ENCODE data around the gene FOXL3. TPM values are rescaled to one million over a fixed set of nuclear protein-coding genes. Genes with fewer than 3 reads are reported as not detected.

The FOXL3 gene
- total RNA-seq, 1 experiment from 2014 or later = not detected

- Histone ChIP-seq H2BK20ac (ENCODE audit: low read depth, low read length, poor library complexity, severe bottlenecking) (no peak overlapping the region), H2BK120ac (ENCODE audit: low read depth, low read length, poor library complexity, severe bottlenecking) (no peak overlapping the region), H4K8ac (replicated peaks; ENCODE audit: insufficient read length, low read depth, low read length) (no peak overlapping the region), H3K14ac (ENCODE audit: insufficient read depth, low read length) (no peak overlapping the region), H2BK12ac (ENCODE audit: insufficient read length, low read depth, low read length) (no peak overlapping the region), H4K20me1 (ENCODE audit: control insufficient read depth, insufficient read depth, insufficient read length) (no peaks in the 10 kb centered on the region), H4K91ac (ENCODE audit: insufficient read length, low read depth, low read length) (no peak overlapping the region), H3K4me2 (ENCODE audit: insufficient read depth, insufficient read length, low read length) (no peak overlapping the region), H2AFZ (ENCODE audit: low read length) (no peak overlapping the region), H3K79me1 (ENCODE audit: insufficient read depth, low read depth, low read length, poor library complexity, severe bottlenecking) (no peaks in the 10 kb centered on the region), H3K56ac (ENCODE audit: insufficient read length, low read depth, low read length) (no peak overlapping the region), H3K4ac (ENCODE audit: low read depth, low read length) (no peak overlapping the region), H3K18ac (ENCODE audit: insufficient read length, low read depth, low read length) (no peak overlapping the region), H3K9ac (ENCODE audit: extremely low read depth, insufficient read length, low read length) (no peak overlapping the region), H4K5ac (ENCODE audit: insufficient read length, low read depth, low read length) (no peak overlapping the region), H3K23me2 (ENCODE audit: insufficient read length, low read depth, low read length, poor library complexity, severe bottlenecking) (no peaks in the 10 kb centered on the region), H3K27ac (ENCODE audit: insufficient read length, low read depth, low read length) (no peak overlapping the region), H3K27me3 (ENCODE audit: insufficient read depth, low read length) (no peaks in the 10 kb centered on the region), H3K79me2 (ENCODE audit: insufficient read depth, low read length) (no peaks in the 10 kb centered on the region), H3K23ac (ENCODE audit: insufficient read length, low read depth, low read length) (no peak overlapping the region), H3T11ph (ENCODE audit: low read length) (no peak overlapping the region), H3K9me3 (ENCODE audit: control insufficient read depth, low read depth, low read length) (no peaks in the 10 kb centered on the region), H2BK15ac (ENCODE audit: low read depth, low read length) (no peak overlapping the region), H2AK5ac (ENCODE audit: insufficient read length, low read length) (no peak overlapping the region), H3K4me1 (ENCODE audit: insufficient read depth, low read length) (no peaks in the 10 kb centered on the region), H2BK5ac (ENCODE audit: insufficient read length, low read length) (no peak overlapping the region)
- H3K9me3 Mint-ChIP-seq = no peaks in the 10 kb centered on the region; a peak in 2 of 5 replicates
- no peaks in the 10 kb centered on the region; a peak in 1 of 7 replicates for H3K36me3 Mint-ChIP-seq (ENCODE audit: insufficient read depth in 1 of 3, low read depth in 3 of 3)
- DNase-seq = peak; percentile 18
- no peak for TF ChIP-seq CTCF (conservative IDR thresholded peaks at IDR 0.05)
- WGBS (ENCODE audit: extremely low coverage, insufficient read length, low lambda C conversion rate) = no CpG with 5 or more reads among the region's 13 CpGs
- peak overlapping the region in 1 of 2 experiments; percentile 26; a peak in 1 of 5 replicates for H3K4me3 Mint-ChIP-seq
- H3K4me1 Mint-ChIP-seq = peaks cover 0 to 5% of the 10 kb centered on the region in 2 experiments; a peak in 1 of 4 replicates
- H3K27ac Mint-ChIP-seq = no peak overlapping the region
- peaks cover 7% of the 10 kb centered on the region for H3K27me3 Mint-ChIP-seq (ENCODE audit: low read depth)
These were observed 8.8 kb downstream of the FOXL3 start for GRCh38 chr7:298743-299142.
